H1 (cell line): ENCODE data around the gene BICD1. TPM values are rescaled to one million over a fixed set of nuclear protein-coding genes. Genes with fewer than 3 reads are reported as not detected.

Source experiments
- ATF2 ChIP-seq: IDR thresholded peaks from 2 replicates; pipeline ENCODE4 v1.6.1; 2012; ENCODE audit warnings: low read length, inconsistent platforms
- ATF3 ChIP-seq: IDR thresholded peaks from 2 replicates; pipeline ENCODE4 v1.6.1; 2011; ENCODE audit warnings: low read depth, mild to moderate bottlenecking, low read length; ENCODE audit not compliant: insufficient read depth
- BRCA1 ChIP-seq: IDR thresholded peaks from 2 replicates; pipeline ENCODE4 v1.6.1; 2012; ENCODE audit warnings: low read depth, low read length, improper control_type of control experiment
- CBX5 ChIP-seq: fragments of 300-800, 300-1000 bp; sonication (generic); IDR thresholded peaks from 2 replicates; pipeline ENCODE4 v1.7.1; 2016; ENCODE audit warnings: antibody characterized with exemption, low read length, low read depth
- CHD7 ChIP-seq: fragments of 300-600 bp; sonication (generic); IDR thresholded peaks from 2 replicates; pipeline ENCODE4 v1.7.1; 2012; ENCODE audit warnings: low read length, moderate library complexity, mild to moderate bottlenecking, inconsistent platforms; ENCODE audit not compliant: insufficient replicate concordance
- MAFK ChIP-seq: IDR thresholded peaks from 2 replicates; pipeline ENCODE4 v1.6.1; 2012; ENCODE audit warnings: low read depth, mild to moderate bottlenecking, improper control_type of control experiment, low read length
- TCF12 ChIP-seq: IDR thresholded peaks from 2 replicates; pipeline ENCODE4 v1.6.1; 2011; ENCODE audit warnings: low read depth, mild to moderate bottlenecking, low read length
- polyA plus RNA-seq, 7 experiments: library from polyadenylated mRNA; depleted of rRNA in 3 of 7; stranded (reverse) in 5 of 7; unstranded in 2 of 7; fragments of >200 nt in 5 of 7; fragments of 200-250 nt in 2 of 7; gene quantifications; 1 replicate in 5 of 7; 2 replicates in 1 of 7; 4 replicates in 1 of 7; pipeline versions ENCODE4 v1.2.1 to v1.2.3, GENCODE V29; 2011 to 2013; ENCODE audit warnings: missing spikeins in 2 of 7, mixed read lengths in 2 of 7
- total RNA-seq: library from RNA; stranded (reverse); fragmentation: NEBNext Ultra II Directional; extraction: Animal tissue kit (Norgen Biotek cat#: 25700); gene quantifications from 2 replicates; pipeline ENCODE4 v1.2.1, GENCODE V29; 2021

BICD1 gene
- total and polyA plus RNA-seq, 2 of the 8 experiments (the other 6 are each of a cell fraction or from before 2014, with no cell fraction given), result 34.1 to 58.4 TPM

DNA sequence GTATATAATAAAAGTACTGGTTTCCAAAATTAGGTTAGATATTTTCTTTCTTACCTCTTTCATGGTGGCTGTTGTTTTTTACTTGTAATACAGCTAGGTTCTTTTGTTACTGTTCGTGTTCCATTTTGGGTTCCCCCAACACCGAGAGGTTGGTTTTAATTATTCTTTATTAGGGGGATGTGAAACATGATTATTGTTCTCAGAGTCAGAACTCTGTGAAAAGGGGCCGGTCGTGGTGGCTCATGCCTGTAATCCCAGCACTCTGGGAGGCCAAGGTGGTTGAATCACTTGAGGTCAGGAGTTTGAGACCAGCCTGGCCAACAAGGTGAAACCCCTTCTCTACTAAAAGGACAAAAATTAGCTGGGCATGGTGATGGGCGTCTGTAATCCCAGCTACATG, 108.1 kb downstream of the BICD1 start (continued):
- TF ChIP-seq CHD7 (no peak), CBX5 (no peak), MAFK (no peak), ATF2 (no peak), ATF3 (no peak), TCF12 (no peak), BRCA1 (no peak)
